HepG2 (cell line): Measurements from ENCODE around the gene LYST. TPM values are rescaled to one million over a fixed set of nuclear protein-coding genes. Genes with fewer than 3 reads are reported as not detected.

Experiments used
- CBX1 ChIP-seq: IDR thresholded peaks from one replicate; pipeline ENCODE4 v1.6.1; 2016; ENCODE audit warnings: antibody characterized with exemption, low read depth
- FOXK2 ChIP-seq: fragments of 450-650 bp; IDR thresholded peaks from 2 replicates; pipeline ENCODE4 v1.6.1; 2016
- FOXO1 ChIP-seq: sonication (generic); formaldehyde crosslinking; IDR thresholded peaks from 2 replicates; pipeline ENCODE4 v1.4.0; 2020; ENCODE audit warnings: missing genetic modification reagents
- FOXP1 ChIP-seq, 2 experiments: fragments of 450-650 bp in 1 of 2; IDR thresholded peaks; 2 replicates each; pipeline ENCODE4 v1.6.1; 2017 to 2018; ENCODE audit warnings: antibody characterized with exemption in 1 of 2
- GATAD2A ChIP-seq: IDR thresholded peaks from 2 replicates; pipeline ENCODE4 v1.6.1; 2016
- KDM6A ChIP-seq: IDR thresholded peaks from 2 replicates; pipeline ENCODE4 v1.6.1; 2016; ENCODE audit warnings: low read depth
- KLF12 ChIP-seq: sonication (generic); formaldehyde crosslinking; IDR thresholded peaks from 2 replicates; pipeline ENCODE4 v1.4.0; 2020; ENCODE audit warnings: missing genetic modification reagents, borderline replicate concordance
- MED1 ChIP-seq: sonication (generic); formaldehyde crosslinking; IDR thresholded peaks from 2 replicates; pipeline ENCODE4 v1.4.0; 2020; ENCODE audit warnings: missing genetic modification reagents
- MIXL1 ChIP-seq: IDR thresholded peaks from 2 replicates; pipeline ENCODE4 v1.6.1; 2016
- NFKBIZ ChIP-seq: IDR thresholded peaks from 2 replicates; pipeline ENCODE4 v1.6.1; 2018; ENCODE audit warnings: missing genetic modification reagents, missing compliant biosample characterization
- NR2F6 ChIP-seq, 2 experiments: IDR thresholded peaks; 2 replicates each; pipeline ENCODE4 v1.6.1; 2016; ENCODE audit warnings: antibody characterized with exemption in 1 of 2, mild to moderate bottlenecking in 1 of 2
- SIN3B ChIP-seq: fragments of 150-350 bp; IDR thresholded peaks from 2 replicates; pipeline ENCODE4 v1.6.1; 2014; ENCODE audit warnings: low read length
- SP5 ChIP-seq: IDR thresholded peaks from 2 replicates; pipeline ENCODE4 v1.6.1; 2016; ENCODE audit warnings: low read depth, borderline replicate concordance
- TEAD3 ChIP-seq: optimal IDR thresholded peaks from 2 replicates; pipeline ENCODE3; 2016; ENCODE audit warnings: borderline replicate concordance
- TOE1 ChIP-seq: sonication (generic); formaldehyde crosslinking; IDR thresholded peaks from 2 replicates; pipeline ENCODE4 v1.4.0; 2020; ENCODE audit warnings: mild to moderate bottlenecking, missing genetic modification reagents
- ZBTB21 ChIP-seq: sonication (generic); formaldehyde crosslinking; IDR thresholded peaks from 2 replicates; pipeline ENCODE4 v1.4.0; 2020; ENCODE audit warnings: missing genetic modification reagents
- ZBTB8A ChIP-seq: sonication (generic); formaldehyde crosslinking; IDR thresholded peaks from 2 replicates; pipeline ENCODE4 v1.4.0; 2020; ENCODE audit warnings: mild to moderate bottlenecking, low read depth, missing genetic modification reagents, borderline replicate concordance
- ZMYM4 ChIP-seq: sonication (generic); formaldehyde crosslinking; IDR thresholded peaks from 2 replicates; pipeline ENCODE4 v1.8.1; 2023; ENCODE audit warnings: mild to moderate bottlenecking, missing genetic modification reagents
- ZNF3 ChIP-seq: IDR thresholded peaks from 2 replicates; pipeline ENCODE4 v1.7.0; 2017; ENCODE audit warnings: inconsistent platforms
- ZNF329 ChIP-seq: sonication (generic); formaldehyde crosslinking; IDR thresholded peaks from 2 replicates; pipeline ENCODE4 v1.9.0; 2021; ENCODE audit warnings: low read depth, mild to moderate bottlenecking, missing genetic modification reagents
- ZNF570 ChIP-seq: sonication (generic); formaldehyde crosslinking; IDR thresholded peaks from 2 replicates; pipeline ENCODE4 v1.4.0; 2020; ENCODE audit warnings: mild to moderate bottlenecking, missing genetic modification reagents, borderline replicate concordance
- ZNF615 ChIP-seq: sonication (generic); formaldehyde crosslinking; IDR thresholded peaks from 2 replicates; pipeline ENCODE4 v1.5.0; 2020; ENCODE audit warnings: mild to moderate bottlenecking, missing genetic modification reagents, borderline replicate concordance
- ZNF644 ChIP-seq: IDR thresholded peaks from 2 replicates; pipeline ENCODE4 v1.6.1; 2016; ENCODE audit warnings: low read depth
- ZNF713 ChIP-seq: sonication (generic); formaldehyde crosslinking; IDR thresholded peaks from 2 replicates; pipeline ENCODE4 v1.4.0; 2020; ENCODE audit warnings: mild to moderate bottlenecking, missing genetic modification reagents
- ZNF792 ChIP-seq: IDR thresholded peaks from 2 replicates; pipeline ENCODE4 v1.6.1; 2016
- ZSCAN25 ChIP-seq: sonication (generic); formaldehyde crosslinking; IDR thresholded peaks from 2 replicates; pipeline ENCODE4 v1.8.0; 2022; ENCODE audit warnings: mild to moderate bottlenecking, missing genetic modification reagents
- polyA plus RNA-seq, 8 experiments: library from polyadenylated mRNA; depleted of rRNA in 3 of 8; stranded (reverse) in 7 of 8; unstranded in 1 of 8; fragments of >200 nt; fragmentation: Illumina TruSeq in 4 of 8; extraction: Trizol in 4 of 8; gene quantifications; 2 replicates each; pipeline versions ENCODE4 v1.2.1 to v1.2.3, GENCODE V29; 2011 to 2016; ENCODE audit warnings: low read depth in 4 of 8, missing spikeins in 1 of 8, mixed read lengths in 1 of 8; ENCODE audit not compliant: insufficient read depth in 1 of 8
- total RNA-seq, 5 experiments: library from RNA; depleted of rRNA; stranded (reverse); fragments of >200 nt; fragmentation: Illumina TruSeq; extraction: Trizol; gene quantifications; 2 replicates each; pipeline ENCODE4 v1.2.3, GENCODE V29; 2016; ENCODE audit warnings: low read depth in 1 of 5
- TF ChIP-seq, protein P1 (sequence below): sonication (generic); formaldehyde crosslinking; IDR thresholded peaks from 2 replicates; pipeline ENCODE4 v1.8.0; 2022; ENCODE audit warnings: mild to moderate bottlenecking, missing genetic modification reagents, borderline replicate concordance
- TF ChIP-seq, protein P2 (sequence below): sonication (generic); formaldehyde crosslinking; IDR thresholded peaks from 2 replicates; pipeline ENCODE4 v1.5.1; 2020; ENCODE audit warnings: mild to moderate bottlenecking, moderate library complexity, missing genetic modification reagents
- TF ChIP-seq, protein P3 (sequence below): sonication (generic); formaldehyde crosslinking; IDR thresholded peaks from 2 replicates; pipeline ENCODE4 v1.5.0; 2020; ENCODE audit warnings: missing genetic modification reagents
- TF ChIP-seq, protein P4 (sequence below): sonication (generic); formaldehyde crosslinking; IDR thresholded peaks from 2 replicates; pipeline ENCODE4 v1.8.0; 2022; ENCODE audit warnings: missing genetic modification reagents, mild to moderate bottlenecking, borderline replicate concordance

LYST gene
- total and polyA plus RNA-seq, 2 of the 13 experiments (the other 11 are each of a cell fraction or from before 2014, with no cell fraction given), result 0.91 to 2.5 TPM

DNA sequence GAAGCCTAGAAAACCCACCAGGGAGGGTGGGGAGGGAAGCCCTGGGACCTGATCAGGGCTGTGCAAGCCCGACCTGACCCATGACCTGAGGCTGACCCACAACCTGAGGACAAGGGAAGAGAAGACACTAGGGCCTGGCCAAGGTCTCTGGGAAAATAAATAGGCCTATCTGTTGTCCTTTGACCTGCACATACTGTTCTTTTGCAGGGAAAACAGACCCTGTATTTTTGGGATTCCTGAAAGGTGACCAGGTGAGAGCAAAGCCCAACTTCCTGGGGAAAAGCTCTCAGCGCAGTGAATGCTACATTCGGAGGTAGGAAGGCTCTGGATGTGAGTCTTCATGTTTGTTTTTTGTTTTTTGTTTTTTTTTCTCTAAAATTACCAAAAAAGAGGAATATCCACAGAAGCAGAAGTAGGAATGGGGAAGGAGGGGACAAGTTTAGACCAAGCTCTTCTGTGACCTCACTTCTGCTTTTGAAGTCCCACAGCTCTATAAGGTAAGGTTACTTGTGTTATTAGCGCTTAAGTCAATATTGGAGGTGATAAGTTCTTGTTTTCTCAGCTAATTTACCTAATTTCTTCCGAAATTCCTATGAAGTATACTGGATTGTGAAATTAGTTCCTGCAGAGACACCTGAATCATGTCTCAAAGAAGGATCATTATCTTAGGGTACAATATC lies 26.2 kb upstream of the LYST start (continued):
- no peak for TF ChIP-seq ZNF713
- TF ChIP-seq ZNF329 (CRISPR knock-in tag), result no peak
- TF ChIP-seq FOXP1 (IDR thresholded peaks at IDR 0.05), result no peak
- peak; percentile 42; the same call in 1 of the 2 replicates for TF ChIP-seq FOXP1 (CRISPR knock-in tag; IDR thresholded peaks at IDR 0.05)
- no peak for TF ChIP-seq ZNF570 (CRISPR knock-in tag)
- peak; percentile 79 for TF ChIP-seq FOXO1 (CRISPR knock-in tag)
- no peak for TF ChIP-seq ZNF792 (CRISPR knock-in tag)
- no peak for TF ChIP-seq KDM6A (CRISPR knock-in tag)
- no peak for TF ChIP-seq FOXK2
- TF ChIP-seq CBX1, result no peak
- TF ChIP-seq, protein P1, sequence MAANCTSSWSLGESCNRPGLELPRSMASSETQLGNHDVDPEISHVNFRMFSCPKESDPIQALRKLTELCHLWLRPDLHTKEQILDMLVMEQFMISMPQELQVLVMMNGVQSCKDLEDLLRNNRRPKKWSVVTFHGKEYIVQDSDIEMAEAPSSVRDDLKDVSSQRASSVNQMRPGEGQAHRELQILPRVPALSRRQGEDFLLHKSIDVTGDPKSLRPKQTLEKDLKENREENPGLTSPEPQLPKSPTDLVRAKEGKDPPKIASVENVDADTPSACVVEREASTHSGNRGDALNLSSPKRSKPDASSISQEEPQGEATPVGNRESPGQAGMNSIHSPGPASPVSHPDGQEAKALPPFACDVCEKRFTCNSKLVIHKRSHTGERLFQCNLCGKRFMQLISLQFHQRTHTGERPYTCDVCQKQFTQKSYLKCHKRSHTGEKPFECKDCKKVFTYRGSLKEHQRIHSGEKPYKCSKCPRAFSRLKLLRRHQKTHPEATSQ (CRISPR knock-in tag), result peak; percentile 65; the same call in 1 of the 2 replicates
- TF ChIP-seq, protein P2, sequence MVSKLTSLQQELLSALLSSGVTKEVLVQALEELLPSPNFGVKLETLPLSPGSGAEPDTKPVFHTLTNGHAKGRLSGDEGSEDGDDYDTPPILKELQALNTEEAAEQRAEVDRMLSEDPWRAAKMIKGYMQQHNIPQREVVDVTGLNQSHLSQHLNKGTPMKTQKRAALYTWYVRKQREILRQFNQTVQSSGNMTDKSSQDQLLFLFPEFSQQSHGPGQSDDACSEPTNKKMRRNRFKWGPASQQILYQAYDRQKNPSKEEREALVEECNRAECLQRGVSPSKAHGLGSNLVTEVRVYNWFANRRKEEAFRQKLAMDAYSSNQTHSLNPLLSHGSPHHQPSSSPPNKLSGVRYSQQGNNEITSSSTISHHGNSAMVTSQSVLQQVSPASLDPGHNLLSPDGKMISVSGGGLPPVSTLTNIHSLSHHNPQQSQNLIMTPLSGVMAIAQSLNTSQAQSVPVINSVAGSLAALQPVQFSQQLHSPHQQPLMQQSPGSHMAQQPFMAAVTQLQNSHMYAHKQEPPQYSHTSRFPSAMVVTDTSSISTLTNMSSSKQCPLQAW (CRISPR knock-in tag), result 0 out of 2 replicates have a peak, but pooled peaks have one; percentile 26
- TF ChIP-seq, protein P3, sequence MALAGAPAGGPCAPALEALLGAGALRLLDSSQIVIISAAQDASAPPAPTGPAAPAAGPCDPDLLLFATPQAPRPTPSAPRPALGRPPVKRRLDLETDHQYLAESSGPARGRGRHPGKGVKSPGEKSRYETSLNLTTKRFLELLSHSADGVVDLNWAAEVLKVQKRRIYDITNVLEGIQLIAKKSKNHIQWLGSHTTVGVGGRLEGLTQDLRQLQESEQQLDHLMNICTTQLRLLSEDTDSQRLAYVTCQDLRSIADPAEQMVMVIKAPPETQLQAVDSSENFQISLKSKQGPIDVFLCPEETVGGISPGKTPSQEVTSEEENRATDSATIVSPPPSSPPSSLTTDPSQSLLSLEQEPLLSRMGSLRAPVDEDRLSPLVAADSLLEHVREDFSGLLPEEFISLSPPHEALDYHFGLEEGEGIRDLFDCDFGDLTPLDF (CRISPR knock-in tag), result no peak
- TF ChIP-seq ZNF644 (CRISPR knock-in tag), result no peak
- TF ChIP-seq TOE1 (CRISPR knock-in tag), result no peak
- peak; percentile 94 for TF ChIP-seq NR2F6 (IDR thresholded peaks at IDR 0.05)
- TF ChIP-seq NR2F6 (CRISPR knock-in tag; IDR thresholded peaks at IDR 0.05), result peak; percentile 93
- TF ChIP-seq ZBTB8A (CRISPR knock-in tag), result no peak
- TF ChIP-seq NFKBIZ (CRISPR knock-in tag), result no peak
- TF ChIP-seq ZNF3, result no peak
- TF ChIP-seq, protein P4, sequence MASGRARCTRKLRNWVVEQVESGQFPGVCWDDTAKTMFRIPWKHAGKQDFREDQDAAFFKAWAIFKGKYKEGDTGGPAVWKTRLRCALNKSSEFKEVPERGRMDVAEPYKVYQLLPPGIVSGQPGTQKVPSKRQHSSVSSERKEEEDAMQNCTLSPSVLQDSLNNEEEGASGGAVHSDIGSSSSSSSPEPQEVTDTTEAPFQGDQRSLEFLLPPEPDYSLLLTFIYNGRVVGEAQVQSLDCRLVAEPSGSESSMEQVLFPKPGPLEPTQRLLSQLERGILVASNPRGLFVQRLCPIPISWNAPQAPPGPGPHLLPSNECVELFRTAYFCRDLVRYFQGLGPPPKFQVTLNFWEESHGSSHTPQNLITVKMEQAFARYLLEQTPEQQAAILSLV (CRISPR knock-in tag), result no peak
- TF ChIP-seq ZNF615 (CRISPR knock-in tag), result no peak
- TF ChIP-seq KLF12 (CRISPR knock-in tag), result no peak
- TF ChIP-seq ZBTB21 (CRISPR knock-in tag), result no peak
- TF ChIP-seq ZSCAN25 (CRISPR knock-in tag), result no peak
- TF ChIP-seq MIXL1 (CRISPR knock-in tag), result peak; percentile 45; the same call in 1 of the 2 replicates
- TF ChIP-seq TEAD3 (CRISPR knock-in tag), result peak; percentile 56
- TF ChIP-seq SP5, result no peak
- peak; percentile 68; the same call in 1 of the 2 replicates for TF ChIP-seq MED1 (CRISPR knock-in tag)
- TF ChIP-seq SIN3B, result no peak
- TF ChIP-seq ZMYM4 (CRISPR knock-in tag), result peak; percentile 48; the same call in 1 of the 2 replicates
- no peak for TF ChIP-seq GATAD2A (CRISPR knock-in tag)
